Dendritic cell treated with granulocyte-macrophage colony-stimulating factor and Interleukin-4, amounts not matched to agents 40 ng/mL and 50 ng/mL, for 4 days (primary cell): ENCODE measurements around the gene TESK2.
"Not testable (repeated sequence)": the region's sequence is repeated elsewhere in the genome, so short reads cannot be mapped to it uniquely, and the experiment has no call there.

Experiments used
- H3K27ac Mint-ChIP-seq: one replicate; pipeline ENCODE4 v1.8.0; 2022; ENCODE audit warnings: mild to moderate bottlenecking, mixed read lengths
- H3K27me3 Mint-ChIP-seq: one replicate; pipeline ENCODE4 v1.8.0; 2022; ENCODE audit warnings: mild to moderate bottlenecking, mixed read lengths
- H3K36me3 Mint-ChIP-seq: one replicate; pipeline ENCODE4 v1.8.0; 2022; ENCODE audit warnings: low read depth, mixed read lengths
- H3K4me1 Mint-ChIP-seq: one replicate; pipeline ENCODE4 v1.8.0; 2022; ENCODE audit warnings: low read depth, mixed read lengths
- H3K4me3 Mint-ChIP-seq: one replicate; pipeline ENCODE4 v1.8.0; 2022; ENCODE audit warnings: mild to moderate bottlenecking, moderate library complexity, mixed read lengths
- H3K9me3 Mint-ChIP-seq: one replicate; pipeline ENCODE4 v1.8.0; 2022; ENCODE audit warnings: mixed read lengths
- intact Hi-C: fragments of 100-400 bp; cut with micrococcal nuclease; formaldehyde crosslinking; loops from one replicate; pipeline ENCODE4 v1.15.0; 2022

The TESK2 gene

DNA sequence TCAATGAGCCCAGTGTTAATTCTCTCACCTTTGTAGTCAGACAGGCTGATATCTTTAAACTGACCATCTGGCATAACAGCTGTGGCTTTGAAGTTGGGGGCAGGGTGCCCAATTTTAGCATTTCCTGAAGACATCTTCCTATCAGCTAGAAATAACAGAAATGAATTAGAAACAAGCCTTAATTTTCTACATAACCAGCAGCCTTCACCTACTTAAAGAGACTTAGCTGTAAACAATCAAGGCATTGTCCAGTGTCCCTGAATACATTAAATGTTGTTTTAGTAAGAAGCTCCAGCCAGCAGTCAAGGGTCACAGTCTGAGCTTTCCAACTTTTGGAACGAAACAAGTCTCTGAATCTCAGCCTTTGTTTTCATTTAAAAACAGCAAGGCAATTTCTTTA is 27.9 kb upstream of the TESK2 start:
- peaks cover 70% of the 10 kb centered on the region for H3K4me1 Mint-ChIP-seq
- H3K9me3 Mint-ChIP-seq = no peaks in the 10 kb centered on the region
- no peak overlapping the region for H3K27ac Mint-ChIP-seq
- intact Hi-C loops = no loop called here
- peak overlapping the region; percentile 95 for H3K4me3 Mint-ChIP-seq
- no peaks in the 10 kb centered on the region for H3K27me3 Mint-ChIP-seq
- peaks cover 79% of the 10 kb centered on the region for H3K36me3 Mint-ChIP-seq

DNA sequence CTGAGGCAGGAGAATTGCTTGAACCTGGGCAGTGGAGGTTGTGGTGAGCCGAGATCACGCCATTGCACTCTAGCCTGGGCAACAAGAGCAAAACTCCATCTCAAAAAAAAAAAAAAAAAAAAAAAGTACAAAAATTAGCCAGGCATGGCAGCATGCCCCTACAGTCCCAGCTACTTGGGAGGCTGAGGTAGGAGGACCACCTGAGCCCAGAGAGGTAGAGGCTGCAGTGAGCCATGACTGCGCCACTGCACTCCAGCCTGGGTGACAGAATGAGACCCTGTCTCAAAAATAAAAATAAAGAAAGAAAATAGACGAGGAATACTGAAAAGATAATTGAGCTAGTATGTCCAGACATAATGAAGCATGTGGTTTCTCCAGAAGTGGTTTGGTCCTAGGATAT is 27.4 kb upstream of the TESK2 start:
- H3K27ac Mint-ChIP-seq, intact Hi-C loops, H3K27me3 Mint-ChIP-seq, H3K9me3 Mint-ChIP-seq, H3K4me3 Mint-ChIP-seq: not testable (repeated sequence)
- Mint-ChIP-seq H3K36me3 (peaks cover 84% of the 10 kb centered on the region), H3K4me1 (peaks cover 70% of the 10 kb centered on the region)

DNA sequence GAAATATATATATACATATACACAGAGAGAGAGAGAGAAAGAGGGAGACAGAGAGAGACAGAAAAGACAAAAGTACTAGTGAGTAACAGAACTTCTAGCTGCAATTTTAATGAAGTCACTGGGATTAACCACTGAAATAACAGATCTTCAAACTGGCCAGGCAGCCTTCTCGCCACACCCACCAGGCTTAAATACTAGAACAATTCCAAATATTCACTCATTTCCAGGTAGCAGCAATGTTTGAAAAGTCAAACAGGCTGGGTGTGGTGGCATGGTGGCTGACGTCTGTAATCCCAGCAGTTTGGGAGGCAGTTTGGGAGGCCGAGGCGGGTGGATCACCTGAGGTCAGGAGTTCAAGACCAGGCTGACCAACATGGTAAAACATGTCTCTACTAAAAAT is 25.5 kb upstream of the TESK2 start:
- Mint-ChIP-seq H3K27ac (no peak overlapping the region), H3K36me3 (peaks cover 99% of the 10 kb centered on the region), H3K4me3 (no peak overlapping the region), H3K9me3 (no peaks in the 10 kb centered on the region), H3K27me3 (no peaks in the 10 kb centered on the region), H3K4me1 (peaks cover 60% of the 10 kb centered on the region)
- intact Hi-C loops = loop anchor here (1.0 kb wide), 1 partner anchor 38 kb away; no protein-coding TSS in a partner anchor

DNA sequence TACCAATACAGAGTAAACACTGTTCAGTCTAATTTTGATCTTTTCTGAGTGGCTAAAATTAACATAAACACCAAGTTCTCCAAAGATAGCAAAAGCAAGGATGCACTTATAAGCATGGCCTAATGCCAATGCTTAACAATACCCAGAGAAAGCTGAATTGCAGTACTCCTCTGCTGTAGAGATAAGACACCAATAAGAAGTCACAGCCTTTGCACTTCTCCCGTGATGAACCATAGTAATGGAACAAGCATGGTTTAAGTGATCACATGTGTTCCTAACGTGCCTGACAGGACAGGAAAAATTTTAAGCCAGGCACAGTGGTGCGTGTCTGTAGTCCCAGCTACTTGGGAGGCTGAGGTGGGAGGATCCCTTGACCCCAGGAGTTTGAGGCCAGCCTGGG is 25.1 kb upstream of the TESK2 start:
- intact Hi-C loops = loop anchor here (1.0 kb wide), 1 partner anchor 38 kb away; no protein-coding TSS in a partner anchor
- no peak overlapping the region for H3K27ac Mint-ChIP-seq
- no peaks in the 10 kb centered on the region for H3K27me3 Mint-ChIP-seq

DNA sequence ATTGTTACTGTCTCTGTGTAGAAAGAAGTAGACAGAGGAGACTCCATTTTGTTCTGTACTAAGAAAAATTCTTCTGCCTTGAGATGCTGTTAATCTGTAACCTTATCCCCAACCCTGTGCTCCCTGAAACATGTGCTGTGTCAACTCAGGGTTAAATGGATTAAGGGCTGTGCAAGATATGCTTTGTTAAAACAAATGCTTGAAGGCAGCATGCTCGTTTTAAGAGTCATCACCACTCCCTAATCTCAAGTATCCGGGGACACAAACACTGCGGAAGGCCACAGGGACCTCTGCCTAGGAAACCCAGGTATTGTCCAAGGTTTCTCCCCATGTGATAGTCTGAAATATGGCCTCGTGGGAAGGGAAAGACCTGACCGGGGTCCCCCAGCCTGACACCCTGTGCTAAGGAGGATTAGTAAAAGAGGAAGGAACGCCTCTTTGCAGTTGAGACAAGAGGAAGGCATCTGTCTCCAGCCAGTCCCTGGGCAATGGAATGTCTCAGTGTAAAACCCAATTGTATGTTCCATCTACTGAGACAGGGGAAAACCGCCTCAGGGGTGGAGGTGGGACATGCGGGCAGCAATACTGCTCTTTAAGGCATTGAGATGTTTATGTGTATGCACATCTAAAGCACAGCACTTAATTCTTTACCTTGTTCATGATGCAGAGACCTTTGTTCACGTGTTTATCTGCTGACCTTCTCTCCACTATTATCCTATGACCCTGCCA is 22.7 kb upstream of the TESK2 start:
- H3K27me3 Mint-ChIP-seq, H3K4me3 Mint-ChIP-seq, H3K9me3 Mint-ChIP-seq, intact Hi-C loops, H3K27ac Mint-ChIP-seq: not testable (repeated sequence)
- Mint-ChIP-seq H3K4me1 (peaks cover 46% of the 10 kb centered on the region), H3K36me3 (peaks cover 100% of the 10 kb centered on the region)

More for the DNA sequence above, 25.1 kb upstream of the TESK2 start:
- Mint-ChIP-seq H3K36me3 (peaks cover 99% of the 10 kb centered on the region), H3K9me3 (no peaks in the 10 kb centered on the region), H3K4me1 (peaks cover 60% of the 10 kb centered on the region), H3K4me3 (no peak overlapping the region)

DNA sequence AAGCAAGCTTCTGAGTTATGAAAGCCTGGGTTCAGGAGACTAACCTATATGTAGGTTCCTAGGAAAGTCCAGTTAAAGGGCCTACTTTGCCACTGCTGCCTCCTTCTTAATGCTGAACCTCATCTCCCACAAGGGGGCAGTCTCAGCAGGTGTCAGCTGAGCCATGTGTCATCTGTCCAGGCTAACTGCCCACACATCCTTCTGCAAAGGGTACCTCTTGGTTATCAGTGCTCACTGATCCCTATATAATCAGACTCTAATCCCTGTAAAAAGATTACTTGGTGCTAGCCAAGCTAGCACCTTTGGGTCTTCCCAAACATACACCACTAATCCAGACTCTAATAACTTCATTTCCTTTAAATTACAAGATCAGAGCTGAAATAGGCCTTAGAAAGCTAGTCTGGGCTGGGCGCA is 21.7 kb upstream of the TESK2 start:
- Mint-ChIP-seq H3K36me3 (peaks cover 100% of the 10 kb centered on the region), H3K27me3 (no peaks in the 10 kb centered on the region), H3K27ac (no peak overlapping the region), H3K4me3 (no peak overlapping the region), H3K9me3 (no peaks in the 10 kb centered on the region), H3K4me1 (peaks cover 41% of the 10 kb centered on the region)
- intact Hi-C loops = loop anchor here (1.0 kb wide), 1 partner anchor 58 kb away; no protein-coding TSS in a partner anchor

DNA sequence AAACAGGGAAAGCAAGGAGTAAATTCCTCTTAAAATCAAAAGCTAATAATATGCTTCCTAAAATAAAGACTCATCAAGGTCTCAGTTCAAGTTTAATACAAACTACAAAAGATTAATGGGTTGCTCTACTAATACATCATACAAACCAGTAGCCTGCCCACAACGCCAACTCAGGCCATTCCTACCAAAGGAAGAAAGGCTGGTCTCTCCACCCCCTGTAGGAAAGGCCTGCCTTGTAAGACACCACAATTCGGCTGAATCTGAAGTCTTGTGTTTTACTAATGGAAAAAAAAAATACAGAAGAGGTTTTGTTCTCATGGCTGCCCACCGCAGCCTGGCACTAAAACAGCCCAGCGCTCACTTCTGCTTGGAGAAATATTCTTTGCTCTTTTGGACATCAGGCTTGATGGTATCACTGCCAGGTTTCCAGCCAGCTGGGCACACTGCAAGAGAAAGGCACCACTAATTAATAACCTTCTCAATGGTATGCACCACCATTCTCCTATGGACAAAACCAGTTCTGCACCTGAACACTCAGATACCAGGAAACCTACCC is 20.1 kb upstream of the TESK2 start:
- no peak overlapping the region for H3K4me3 Mint-ChIP-seq
- H3K36me3 Mint-ChIP-seq = peaks cover 86% of the 10 kb centered on the region
- intact Hi-C loops = no loop called here
- H3K27ac Mint-ChIP-seq = peak overlapping the region; percentile 16
- no peaks in the 10 kb centered on the region for H3K9me3 Mint-ChIP-seq
- H3K4me1 Mint-ChIP-seq = peaks cover 28% of the 10 kb centered on the region
- no peaks in the 10 kb centered on the region for H3K27me3 Mint-ChIP-seq

DNA sequence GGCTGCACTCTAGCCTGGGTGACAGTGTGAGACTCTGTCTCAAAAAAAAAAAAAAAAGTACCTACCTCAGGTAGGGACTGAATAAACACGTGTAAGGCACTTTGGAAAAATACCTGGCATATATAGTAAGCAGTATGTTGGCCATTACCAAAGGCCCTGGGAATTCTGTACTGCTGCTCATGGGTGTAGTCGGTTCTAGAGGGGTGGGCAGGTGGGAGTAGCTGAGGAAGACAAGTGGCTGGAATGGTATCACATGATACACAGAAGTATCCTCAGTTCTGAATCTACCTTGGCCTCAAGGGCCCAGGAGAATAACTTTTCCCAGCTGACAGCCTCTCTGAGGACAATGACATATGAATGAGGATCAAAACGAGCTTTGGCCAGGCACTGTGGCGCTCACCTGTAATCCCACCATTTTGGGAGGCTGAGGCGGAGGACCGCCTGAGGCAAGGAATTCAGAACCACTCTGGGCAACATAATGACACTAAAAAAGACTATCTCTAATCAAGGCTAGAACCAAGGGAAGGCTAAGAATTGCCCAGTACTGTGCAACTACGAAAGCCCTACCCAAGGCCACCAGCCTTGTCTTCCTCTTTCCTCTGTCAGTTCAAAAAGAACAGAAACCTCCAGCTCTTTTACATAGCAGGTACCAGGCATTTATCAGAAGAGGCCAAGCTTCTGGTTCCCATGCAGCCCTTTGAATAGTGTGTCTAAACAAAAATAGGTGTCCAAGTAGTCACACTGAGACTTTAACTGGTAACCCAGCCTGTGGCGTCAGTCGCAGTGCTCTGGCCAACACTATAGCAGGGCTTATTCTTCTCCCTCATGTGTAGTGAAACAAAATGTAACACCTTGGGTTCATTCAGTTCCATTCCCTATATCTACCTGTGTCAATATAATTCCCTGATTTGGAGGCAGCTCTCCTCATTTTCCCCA is 19.3 kb upstream of the TESK2 start:
- H3K27me3 Mint-ChIP-seq = no peaks in the 10 kb centered on the region
- intact Hi-C loops = no loop called here
- peak overlapping the region; percentile 16 for H3K27ac Mint-ChIP-seq
- no peaks in the 10 kb centered on the region for H3K9me3 Mint-ChIP-seq
- H3K4me1 Mint-ChIP-seq = peaks cover 21% of the 10 kb centered on the region
- H3K4me3 Mint-ChIP-seq = no peak overlapping the region
- peaks cover 78% of the 10 kb centered on the region for H3K36me3 Mint-ChIP-seq

DNA sequence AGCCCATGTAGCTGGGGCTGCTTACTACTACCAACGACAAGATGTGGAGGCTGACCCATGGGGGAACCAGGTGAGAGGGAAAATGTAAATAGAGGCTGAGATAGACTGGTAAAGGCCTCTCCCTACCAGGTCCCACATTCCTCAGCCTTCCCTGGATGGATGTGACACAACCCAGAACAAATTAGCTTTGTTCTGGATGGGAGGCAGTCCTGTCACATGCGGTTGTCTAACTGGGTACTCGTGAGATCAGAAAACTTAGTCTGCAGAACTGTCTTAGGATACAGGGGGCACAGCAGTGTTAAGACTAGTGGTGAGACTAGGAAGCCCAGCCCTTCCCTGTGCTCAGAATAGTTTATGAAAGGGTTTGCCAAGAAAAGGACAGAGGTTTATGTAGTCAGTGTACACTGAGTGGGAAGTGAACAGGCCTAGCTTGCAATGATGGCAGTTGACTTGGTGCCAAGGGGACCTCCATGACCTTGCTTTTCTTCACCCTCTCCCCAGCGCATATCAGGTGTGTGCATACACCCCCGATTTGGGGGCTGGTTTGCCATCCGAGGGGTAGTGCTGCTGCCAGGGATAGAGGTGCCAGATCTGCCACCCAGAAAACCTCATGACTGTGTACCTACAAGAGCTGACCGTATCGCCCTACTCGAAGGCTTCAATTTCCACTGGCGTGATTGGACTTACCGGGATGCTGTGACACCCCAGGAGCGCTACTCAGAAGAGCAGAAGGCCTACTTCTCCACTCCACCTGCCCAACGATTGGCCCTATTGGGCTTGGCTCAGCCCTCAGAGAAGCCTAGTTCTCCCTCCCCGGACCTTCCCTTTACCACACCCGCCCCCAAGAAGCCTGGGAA is 17.6 kb upstream of the TESK2 start:
- Mint-ChIP-seq H3K27ac (no peak overlapping the region), H3K4me3 (no peak overlapping the region), H3K27me3 (no peaks in the 10 kb centered on the region), H3K4me1 (peaks cover 5% of the 10 kb centered on the region), H3K36me3 (peaks cover 60% of the 10 kb centered on the region), H3K9me3 (no peaks in the 10 kb centered on the region)
- intact Hi-C loops = no loop called here

DNA sequence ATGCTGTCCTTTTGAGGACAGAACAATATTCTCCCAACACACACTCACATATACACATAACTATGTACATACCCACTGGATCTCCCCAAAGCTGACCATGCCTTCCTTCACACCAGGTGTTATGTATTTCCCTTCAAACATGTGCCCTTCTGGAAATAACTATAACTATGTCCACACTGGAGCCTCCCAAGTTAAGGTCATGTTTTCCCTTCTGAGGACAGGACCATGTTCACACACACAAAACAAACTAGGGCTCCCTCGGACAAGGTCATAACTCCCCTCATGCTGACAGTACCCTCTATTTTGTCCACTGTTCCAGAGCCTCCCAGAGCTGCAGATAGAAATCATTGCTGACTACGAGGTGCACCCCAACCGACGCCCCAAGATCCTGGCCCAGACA is 16.9 kb upstream of the TESK2 start:
- peaks cover 54% of the 10 kb centered on the region for H3K36me3 Mint-ChIP-seq
- no peak overlapping the region for H3K27ac Mint-ChIP-seq
- no peak overlapping the region for H3K4me3 Mint-ChIP-seq
- peaks cover 4% of the 10 kb centered on the region for H3K4me1 Mint-ChIP-seq
- H3K9me3 Mint-ChIP-seq = no peaks in the 10 kb centered on the region
- H3K27me3 Mint-ChIP-seq = no peaks in the 10 kb centered on the region
- intact Hi-C loops = no loop called here

DNA sequence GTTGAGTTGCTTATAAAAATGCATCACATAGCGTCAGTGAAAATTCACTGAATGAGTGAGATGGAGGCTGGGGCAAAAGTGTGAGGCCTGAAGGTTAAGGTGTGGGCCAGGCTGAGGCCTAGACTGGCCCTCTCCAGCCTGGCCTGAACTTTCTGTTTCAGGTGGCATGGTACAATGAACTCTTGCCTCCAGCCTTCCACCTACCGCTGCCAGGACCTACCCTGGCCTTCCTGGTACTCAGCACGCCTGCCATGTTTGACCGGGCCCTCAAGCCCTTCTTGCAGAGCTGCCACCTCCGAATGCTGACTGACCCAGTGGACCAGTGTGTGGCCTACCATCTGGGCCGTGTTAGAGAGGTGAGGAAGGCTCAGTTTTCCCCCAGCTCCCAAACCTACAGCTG is 16.2 kb upstream of the TESK2 start:
- Mint-ChIP-seq H3K36me3 (peaks cover 47% of the 10 kb centered on the region), H3K27me3 (no peaks in the 10 kb centered on the region), H3K4me1 (no peaks in the 10 kb centered on the region), H3K27ac (no peak overlapping the region), H3K4me3 (no peak overlapping the region), H3K9me3 (no peaks in the 10 kb centered on the region)
- intact Hi-C loops = no loop called here

DNA sequence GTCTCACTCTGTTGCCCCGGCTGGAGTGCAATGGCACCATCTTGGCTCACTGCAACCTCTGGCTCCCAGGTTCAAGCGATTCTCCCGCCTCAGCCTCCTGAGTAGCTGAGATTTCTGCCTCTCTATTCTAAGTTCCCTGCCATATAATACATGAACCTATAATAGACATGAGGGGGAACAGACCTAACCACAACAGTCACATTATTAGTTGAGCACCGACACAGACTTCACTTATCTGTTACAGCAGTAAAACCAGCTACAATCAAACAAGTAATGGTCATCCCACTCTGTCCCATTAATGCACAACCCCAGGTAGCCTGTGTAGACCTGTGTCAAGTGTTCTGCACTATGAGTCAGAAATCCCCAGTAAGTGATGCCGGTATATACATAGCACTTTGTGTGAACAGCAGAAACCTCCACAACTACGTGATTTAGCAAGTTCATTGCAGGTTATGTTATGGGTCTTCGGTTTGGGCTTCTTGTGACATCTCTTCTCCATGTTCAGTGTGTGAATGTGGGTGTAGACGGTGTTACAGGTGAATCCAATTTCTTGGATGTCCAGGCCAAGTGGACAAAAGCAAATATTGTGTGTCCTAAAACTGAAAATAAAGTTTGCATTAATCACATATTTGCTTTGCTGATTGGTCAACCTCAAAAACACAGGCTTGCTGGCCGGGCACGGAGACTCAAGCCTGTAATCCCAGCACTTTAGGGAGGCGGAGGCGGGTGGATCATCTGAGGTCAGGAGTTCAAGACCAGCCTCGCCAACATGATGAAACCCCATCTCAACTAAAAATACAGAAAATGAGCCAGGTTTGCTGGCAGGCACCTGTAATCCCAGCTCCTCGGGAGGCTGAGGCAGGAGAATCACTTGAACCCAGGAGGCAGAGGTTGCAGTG is 12.7 kb upstream of the TESK2 start:
- no peaks in the 10 kb centered on the region for H3K9me3 Mint-ChIP-seq
- H3K4me1 Mint-ChIP-seq = peaks cover 24% of the 10 kb centered on the region
- peaks cover 12% of the 10 kb centered on the region for H3K36me3 Mint-ChIP-seq
- H3K27ac Mint-ChIP-seq = no peak overlapping the region
- H3K4me3 Mint-ChIP-seq = no peak overlapping the region
- intact Hi-C loops = loop anchor here (5.0 kb wide), 1 partner anchor 161 kb away; the partner anchor contains the start of genes MUTYH and TOE1
- H3K27me3 Mint-ChIP-seq = no peaks in the 10 kb centered on the region
